ENCODE results near the gene SORCS1. TPM values are rescaled to one million over a fixed set of nuclear protein-coding genes. Genes with fewer than 3 reads are reported as not detected.

The SORCS1 gene
- total RNA-seq, 1 experiment from 2014 or later, result 1.7 TPM

DNA sequence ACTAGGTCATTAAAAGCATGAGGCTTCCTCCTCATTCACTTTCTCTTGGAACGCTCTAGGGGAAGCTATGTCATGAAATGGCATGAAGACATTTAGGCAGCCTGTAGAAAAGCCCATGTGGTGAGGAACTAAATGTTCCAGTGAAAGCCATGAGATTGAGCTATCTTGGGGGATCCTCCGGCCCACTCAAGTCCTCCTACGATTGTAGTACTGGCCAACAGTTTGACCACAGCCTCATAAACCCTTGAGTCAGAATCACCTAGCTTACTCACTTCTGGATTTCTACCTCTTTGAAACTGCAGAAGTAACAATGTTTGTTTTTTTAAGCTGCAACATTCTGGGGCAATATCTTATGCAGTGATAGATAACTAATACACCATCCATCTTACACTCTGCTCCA, 605.1 kb downstream of the SORCS1 start:
- Histone ChIP-seq H3K9ac (ENCODE audit: extremely low read depth, insufficient read length, low read length) (no peak overlapping the region), H2BK120ac (ENCODE audit: low read depth, low read length, poor library complexity, severe bottlenecking) (no peak overlapping the region), H4K8ac (replicated peaks; ENCODE audit: insufficient read length, low read depth, low read length) (no peak overlapping the region), H2BK5ac (ENCODE audit: insufficient read length, low read length) (no peak overlapping the region), H3K4me1 (ENCODE audit: insufficient read depth, low read length) (no peaks in the 10 kb centered on the region), H3K79me1 (ENCODE audit: insufficient read depth, low read depth, low read length, poor library complexity, severe bottlenecking) (no peaks in the 10 kb centered on the region), H3K14ac (ENCODE audit: insufficient read depth, low read length) (no peak overlapping the region), H3K4ac (ENCODE audit: low read depth, low read length) (no peak overlapping the region), H3T11ph (ENCODE audit: low read length) (no peak overlapping the region), H2BK15ac (ENCODE audit: low read depth, low read length) (no peak overlapping the region), H3K4me2 (ENCODE audit: insufficient read depth, insufficient read length, low read length) (no peak overlapping the region), H3K9me3 (ENCODE audit: control insufficient read depth, low read depth, low read length) (no peaks in the 10 kb centered on the region), H3K56ac (ENCODE audit: insufficient read length, low read depth, low read length) (no peak overlapping the region), H4K91ac (ENCODE audit: insufficient read length, low read depth, low read length) (no peak overlapping the region), H3K23me2 (ENCODE audit: insufficient read length, low read depth, low read length, poor library complexity, severe bottlenecking) (no peaks in the 10 kb centered on the region), H4K20me1 (ENCODE audit: control insufficient read depth, insufficient read depth, insufficient read length) (no peaks in the 10 kb centered on the region), H2AFZ (ENCODE audit: low read length) (no peak overlapping the region), H2AK5ac (ENCODE audit: insufficient read length, low read length) (no peak overlapping the region), H3K18ac (ENCODE audit: insufficient read length, low read depth, low read length) (no peak overlapping the region), H2BK12ac (ENCODE audit: insufficient read length, low read depth, low read length) (no peak overlapping the region), H2BK20ac (ENCODE audit: low read depth, low read length, poor library complexity, severe bottlenecking) (no peak overlapping the region), H3K27ac (ENCODE audit: insufficient read length, low read depth, low read length) (no peak overlapping the region), H4K5ac (ENCODE audit: insufficient read length, low read depth, low read length) (no peak overlapping the region), H3K23ac (ENCODE audit: insufficient read length, low read depth, low read length) (no peak overlapping the region), H3K27me3 (ENCODE audit: insufficient read depth, low read length) (no peaks in the 10 kb centered on the region), H3K79me2 (ENCODE audit: insufficient read depth, low read length) (no peaks in the 10 kb centered on the region)
- DNase-seq, result no peak
- no peaks in the 10 kb centered on the region; the same call in 1 of the 2 replicates for H3K27me3 Mint-ChIP-seq (ENCODE audit: low read depth)
- peaks cover 9 to 14% of the 10 kb centered on the region in 2 experiments for H3K4me1 Mint-ChIP-seq
- H3K4me3 Mint-ChIP-seq, result no peak overlapping the region
- H3K36me3 Mint-ChIP-seq (ENCODE audit: insufficient read depth in 1 of 3, low read depth in 3 of 3), result no peaks in the 10 kb centered on the region
- H3K27ac Mint-ChIP-seq, result no peak overlapping the region
- no peak for TF ChIP-seq CTCF (conservative IDR thresholded peaks at IDR 0.05)
- no CpG with 5 or more reads among the region's 3 CpGs for WGBS (ENCODE audit: extremely low coverage, insufficient read length, low lambda C conversion rate)
- H3K9me3 Mint-ChIP-seq, result no peaks in the 10 kb centered on the region

Measured in H9 (cell line).